ENCODE measurements around the gene TOMT. TPM values are rescaled to one million over a fixed set of nuclear protein-coding genes. Genes with fewer than 3 reads are reported as not detected.

TOMT gene
- total RNA-seq, 2 experiments from 2014 or later, result not detected

- intact Hi-C loops (cut with micrococcal nuclease; ENCODE audit: unreplicated experiment), result no loop called here
- POLR2A ChIA-PET, result interaction anchor here (2.8 kb wide), 1 partner anchor 13 kb away, joined by 10 read pairs; no protein-coding TSS in a partner anchor
- no peak for DNase-seq (ENCODE audit: low spot score)
- Histone ChIP-seq H2AFZ (ENCODE audit: low read length) (no peak overlapping the region), H3K4me2 (ENCODE audit: low read length) (no peak overlapping the region), H3K36me3 (ENCODE audit: insufficient read depth, low read length) (no peaks in the 10 kb centered on the region), H4K20me1 (ENCODE audit: insufficient read depth, low read length) (no peaks in the 10 kb centered on the region), H3K79me2 (ENCODE audit: insufficient read depth, low read depth, low read length) (no peaks in the 10 kb centered on the region), H3K4me1 (ENCODE audit: insufficient read depth, low read length, poor library complexity, severe bottlenecking) (no peaks in the 10 kb centered on the region), H3K27ac (ENCODE audit: low read depth, low read length, poor library complexity, severe bottlenecking) (no peak overlapping the region), H3K4me3 (ENCODE audit: low read depth, low read length, poor library complexity, severe bottlenecking) (no peak overlapping the region), H3K9me3 (ENCODE audit: low read length) (no peaks in the 10 kb centered on the region), H3K9me2 (ENCODE audit: insufficient read depth, low read length) (no peaks in the 10 kb centered on the region)
- TF ChIP-seq, protein P1, sequence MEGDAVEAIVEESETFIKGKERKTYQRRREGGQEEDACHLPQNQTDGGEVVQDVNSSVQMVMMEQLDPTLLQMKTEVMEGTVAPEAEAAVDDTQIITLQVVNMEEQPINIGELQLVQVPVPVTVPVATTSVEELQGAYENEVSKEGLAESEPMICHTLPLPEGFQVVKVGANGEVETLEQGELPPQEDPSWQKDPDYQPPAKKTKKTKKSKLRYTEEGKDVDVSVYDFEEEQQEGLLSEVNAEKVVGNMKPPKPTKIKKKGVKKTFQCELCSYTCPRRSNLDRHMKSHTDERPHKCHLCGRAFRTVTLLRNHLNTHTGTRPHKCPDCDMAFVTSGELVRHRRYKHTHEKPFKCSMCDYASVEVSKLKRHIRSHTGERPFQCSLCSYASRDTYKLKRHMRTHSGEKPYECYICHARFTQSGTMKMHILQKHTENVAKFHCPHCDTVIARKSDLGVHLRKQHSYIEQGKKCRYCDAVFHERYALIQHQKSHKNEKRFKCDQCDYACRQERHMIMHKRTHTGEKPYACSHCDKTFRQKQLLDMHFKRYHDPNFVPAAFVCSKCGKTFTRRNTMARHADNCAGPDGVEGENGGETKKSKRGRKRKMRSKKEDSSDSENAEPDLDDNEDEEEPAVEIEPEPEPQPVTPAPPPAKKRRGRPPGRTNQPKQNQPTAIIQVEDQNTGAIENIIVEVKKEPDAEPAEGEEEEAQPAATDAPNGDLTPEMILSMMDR (conservative IDR thresholded peaks at IDR 0.05; ENCODE audit: low read length), result no peak
- no peak for TF ChIP-seq EZH2phosphoT487 (IDR thresholded peaks at IDR 0.05; ENCODE audit: borderline replicate concordance, low read depth, low read length)
- CTCF ChIA-PET (ENCODE audit: unreplicated experiment), result no interaction called here
- no TSS peak for BruUV-seq (replicated peaks)
Measured at GRCh38 chr11:72154816-72155215, 49.1 kb downstream of the TOMT start.

- H3K9me3 ChIP-seq (ENCODE audit: low read length), result no peaks in the 10 kb centered on the region
- H3K79me2 ChIP-seq (ENCODE audit: insufficient read depth, low read depth, low read length), result no peaks in the 10 kb centered on the region
- no peak overlapping the region for H3K4me2 ChIP-seq (ENCODE audit: low read length)
- no peak for DNase-seq (ENCODE audit: low spot score)
- H3K36me3 ChIP-seq (ENCODE audit: insufficient read depth, low read length), result no peaks in the 10 kb centered on the region
- no peaks in the 10 kb centered on the region for H3K4me1 ChIP-seq (ENCODE audit: insufficient read depth, low read length, poor library complexity, severe bottlenecking)
- POLR2A ChIA-PET, result interaction anchor here (0.7 to 2.8 kb wide), 2 partner anchors 12 to 152 kb away, joined by 3 to 10 read pairs; no protein-coding TSS in a partner anchor
- H3K4me3 ChIP-seq (ENCODE audit: low read depth, low read length, poor library complexity, severe bottlenecking), result no peak overlapping the region
- intact Hi-C loops (cut with micrococcal nuclease; ENCODE audit: unreplicated experiment), result no loop called here
- H3K9me2 ChIP-seq (ENCODE audit: insufficient read depth, low read length), result no peaks in the 10 kb centered on the region
- no peak overlapping the region for H2AFZ ChIP-seq (ENCODE audit: low read length)
- CTCF ChIA-PET (ENCODE audit: unreplicated experiment), result no interaction called here
- TF ChIP-seq, protein P1 (conservative IDR thresholded peaks at IDR 0.05; ENCODE audit: low read length), result no peak
- no peak for TF ChIP-seq EZH2phosphoT487 (IDR thresholded peaks at IDR 0.05; ENCODE audit: borderline replicate concordance, low read depth, low read length)
- BruUV-seq (replicated peaks), result no TSS peak
- H3K27ac ChIP-seq (ENCODE audit: low read depth, low read length, poor library complexity, severe bottlenecking), result no peak overlapping the region
- H4K20me1 ChIP-seq (ENCODE audit: insufficient read depth, low read length), result no peaks in the 10 kb centered on the region
Measured at GRCh38 chr11:72155751-72156150, 50.0 kb downstream of the TOMT start.

GRCh38 chr11:72157131-72157530, 51.4 kb downstream of the TOMT start:
- Histone ChIP-seq H4K20me1 (ENCODE audit: insufficient read depth, low read length) (no peaks in the 10 kb centered on the region), H2AFZ (ENCODE audit: low read length) (no peak overlapping the region), H3K79me2 (ENCODE audit: insufficient read depth, low read depth, low read length) (no peaks in the 10 kb centered on the region), H3K9me3 (ENCODE audit: low read length) (no peaks in the 10 kb centered on the region), H3K36me3 (ENCODE audit: insufficient read depth, low read length) (no peaks in the 10 kb centered on the region), H3K4me3 (ENCODE audit: low read depth, low read length, poor library complexity, severe bottlenecking) (no peak overlapping the region), H3K4me2 (ENCODE audit: low read length) (no peak overlapping the region), H3K4me1 (ENCODE audit: insufficient read depth, low read length, poor library complexity, severe bottlenecking) (no peaks in the 10 kb centered on the region), H3K27ac (ENCODE audit: low read depth, low read length, poor library complexity, severe bottlenecking) (no peak overlapping the region), H3K9me2 (ENCODE audit: insufficient read depth, low read length) (no peaks in the 10 kb centered on the region)
- no peak for DNase-seq (ENCODE audit: low spot score)
- intact Hi-C loops (cut with micrococcal nuclease; ENCODE audit: unreplicated experiment), result no loop called here
- no TSS peak for BruUV-seq (replicated peaks)
- ChIA-PET CTCF (ENCODE audit: unreplicated experiment) (no interaction called here), POLR2A (no interaction called here)
- TF ChIP-seq, protein P1 (conservative IDR thresholded peaks at IDR 0.05; ENCODE audit: low read length), result no peak
- no peak for TF ChIP-seq EZH2phosphoT487 (IDR thresholded peaks at IDR 0.05; ENCODE audit: borderline replicate concordance, low read depth, low read length)

Small RNAs within 50 kb of the gene (microRNA-seq; reads per million reads assigned to microRNA genes)
- 3.8 reads per million for gene MIR3165 (ENCODE audit: borderline replicate concordance)

Small RNAs within 50 kb of the gene (small RNA-seq; reads per million reads assigned to genes)
- gene MIR3165, result not detected

Other genes starting within 250 kb of the TOMT start
- not detected in 2 replicates for gene DEFB131B, start 227.5 kb upstream of the TOMT start, total RNA-seq (2014; rRNA removed; shearing (Covaris generic))
- gene DEFB131B, start 227.5 kb upstream of the TOMT start, total RNA-seq (2022), result not detected in 2 replicates
- gene XNDC1N, start 177.3 kb upstream of the TOMT start, total RNA-seq (2014; rRNA removed; shearing (Covaris generic)), result 32.2 and 33.3 TPM in 2 replicates
- gene XNDC1N, start 177.3 kb upstream of the TOMT start, total RNA-seq (2022), result 33.4 and 37.0 TPM in 2 replicates
- 17.6 and 24.6 TPM in 2 replicates for gene RNF121, start 176.9 kb upstream of the TOMT start, total RNA-seq (2014; rRNA removed; shearing (Covaris generic))
- gene RNF121, start 176.9 kb upstream of the TOMT start, total RNA-seq (2022), result 28.1 and 28.5 TPM in 2 replicates
- 4.2 and 5.7 TPM in 2 replicates for gene IL18BP, start 107.0 kb upstream of the TOMT start, total RNA-seq (2014; rRNA removed; shearing (Covaris generic))
- 10.3 and 12.4 TPM in 2 replicates for gene IL18BP, start 107.0 kb upstream of the TOMT start, total RNA-seq (2022)
- gene NUMA1, start 25.4 kb upstream of the TOMT start, total RNA-seq (2014; rRNA removed; shearing (Covaris generic)), result 159 and 160 TPM in 2 replicates
- gene NUMA1, start 25.4 kb upstream of the TOMT start, total RNA-seq (2022), result 148 and 172 TPM in 2 replicates
- 15.3 and 21.1 TPM in 2 replicates for gene LRRC51, start 25.1 kb upstream of the TOMT start, total RNA-seq (2014; rRNA removed; shearing (Covaris generic))
- 9.9 and 10.8 TPM in 2 replicates for gene LRRC51, start 25.1 kb upstream of the TOMT start, total RNA-seq (2022)
- 50.7 and 64.1 TPM in 2 replicates for gene LAMTOR1, start 2.6 kb upstream of the TOMT start, total RNA-seq (2014; rRNA removed; shearing (Covaris generic))
- 58.6 and 61.8 TPM in 2 replicates for gene LAMTOR1, start 2.6 kb upstream of the TOMT start, total RNA-seq (2022)
- 48.2 and 77.7 TPM in 2 replicates for gene ANAPC15, start 6.8 kb downstream of the TOMT start, total RNA-seq (2014; rRNA removed; shearing (Covaris generic))
- gene ANAPC15, start 6.8 kb downstream of the TOMT start, total RNA-seq (2022), result 61.2 and 62.4 TPM in 2 replicates
- gene FOLR3, start 29.8 kb downstream of the TOMT start, total RNA-seq (2014; rRNA removed; shearing (Covaris generic)), result not detected in 2 replicates
- not detected in 2 replicates for gene FOLR3, start 29.8 kb downstream of the TOMT start, total RNA-seq (2022)
- not detected in 2 replicates for gene FOLR1, start 86.2 kb downstream of the TOMT start, total RNA-seq (2014; rRNA removed; shearing (Covaris generic))
- not detected in 2 replicates for gene FOLR1, start 86.2 kb downstream of the TOMT start, total RNA-seq (2022)
- gene FOLR2, start 110.9 kb downstream of the TOMT start, total RNA-seq (2014; rRNA removed; shearing (Covaris generic)), result 13.4 and 14.4 TPM in 2 replicates
- 12.8 and 14.6 TPM in 2 replicates for gene FOLR2, start 110.9 kb downstream of the TOMT start, total RNA-seq (2022)
- 60.9 and 103 TPM in 2 replicates for gene INPPL1, start 118.8 kb downstream of the TOMT start, total RNA-seq (2014; rRNA removed; shearing (Covaris generic))
- gene INPPL1, start 118.8 kb downstream of the TOMT start, total RNA-seq (2022), result 195 and 216 TPM in 2 replicates
- not detected in 2 replicates for gene PHOX2A, start 138.3 kb downstream of the TOMT start, total RNA-seq (2014; rRNA removed; shearing (Covaris generic))
- not detected in 2 replicates for gene PHOX2A, start 138.3 kb downstream of the TOMT start, total RNA-seq (2022)

All from OCI-LY7 (cell line).